Fibroblast of gingiva (primary cell): ENCODE data around the gene BCL11B.
"Not testable (repeated sequence)": the region's sequence is repeated elsewhere in the genome, so short reads cannot be mapped to it uniquely, and the experiment has no call there.

Experiments
- DNase-seq: peaks from one replicate; pipeline ENCODE4 v3.0.0-alpha.2; 2011; ENCODE audit warnings: low read depth

Gene BCL11B

DNA sequence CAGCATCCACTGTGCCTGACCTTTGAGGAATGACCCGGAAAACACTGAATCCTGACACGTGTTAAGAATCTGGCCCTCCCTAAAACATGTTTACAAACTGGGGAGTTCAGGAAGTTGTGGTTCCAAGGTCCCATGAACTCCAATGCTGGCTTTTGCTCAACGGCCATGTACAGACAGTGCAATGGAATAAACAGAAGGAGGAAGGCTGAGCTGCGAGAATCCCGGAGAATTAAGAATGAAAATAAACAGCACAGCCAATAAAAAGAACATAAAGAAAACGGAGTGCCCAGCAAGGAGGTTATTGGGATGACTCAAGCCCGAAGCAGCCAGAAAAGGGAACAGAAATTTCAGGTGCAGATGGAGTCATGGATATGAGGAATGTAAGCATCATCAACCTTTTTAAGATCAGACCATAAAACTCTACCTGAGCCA, 32.3 kb downstream of the BCL11B start:
- DNase-seq = no peak

GRCh38 chr14:99238216-99238615, 33.8 kb downstream of the BCL11B start:
- no peak for DNase-seq

- DNase-seq = no peak
Measured at GRCh38 chr14:99237288-99237687, 34.7 kb downstream of the BCL11B start.

DNA sequence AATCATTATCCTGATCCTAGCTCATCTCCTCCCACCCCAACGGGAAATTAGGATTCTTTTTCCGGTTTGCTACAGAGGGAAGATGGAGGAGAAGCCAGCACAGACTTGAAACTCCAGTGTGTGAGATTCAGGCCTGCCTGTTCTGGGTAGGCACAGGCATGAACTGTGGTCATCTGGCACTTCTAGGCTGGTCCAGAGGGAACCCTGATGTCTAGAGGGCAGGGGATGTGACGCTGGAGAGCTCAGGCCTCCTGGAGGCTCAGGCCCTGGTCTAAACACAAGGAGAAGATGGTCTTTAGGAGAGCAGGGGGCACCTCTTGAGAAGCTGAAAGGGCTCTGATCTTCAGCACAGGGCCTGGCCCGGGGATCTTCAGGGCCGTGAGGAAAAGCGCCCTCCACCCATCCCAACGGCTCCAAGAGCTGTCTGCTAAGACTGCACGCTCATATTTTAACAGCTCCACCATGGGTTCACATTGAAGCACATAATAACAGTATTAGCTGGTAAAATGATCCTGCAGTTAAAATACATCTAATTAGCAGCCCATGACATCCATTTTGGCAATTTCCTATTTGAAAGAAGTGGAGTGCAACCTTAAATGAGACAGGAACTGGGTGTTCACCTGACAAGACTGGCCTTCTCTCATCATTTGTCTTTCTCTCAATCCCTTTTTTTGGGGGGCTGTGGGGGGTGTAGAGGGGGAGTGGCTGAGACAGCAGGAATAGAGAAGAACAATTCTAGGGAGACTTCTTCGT, 35.4 kb downstream of the BCL11B start:
- DNase-seq = no peak

DNA sequence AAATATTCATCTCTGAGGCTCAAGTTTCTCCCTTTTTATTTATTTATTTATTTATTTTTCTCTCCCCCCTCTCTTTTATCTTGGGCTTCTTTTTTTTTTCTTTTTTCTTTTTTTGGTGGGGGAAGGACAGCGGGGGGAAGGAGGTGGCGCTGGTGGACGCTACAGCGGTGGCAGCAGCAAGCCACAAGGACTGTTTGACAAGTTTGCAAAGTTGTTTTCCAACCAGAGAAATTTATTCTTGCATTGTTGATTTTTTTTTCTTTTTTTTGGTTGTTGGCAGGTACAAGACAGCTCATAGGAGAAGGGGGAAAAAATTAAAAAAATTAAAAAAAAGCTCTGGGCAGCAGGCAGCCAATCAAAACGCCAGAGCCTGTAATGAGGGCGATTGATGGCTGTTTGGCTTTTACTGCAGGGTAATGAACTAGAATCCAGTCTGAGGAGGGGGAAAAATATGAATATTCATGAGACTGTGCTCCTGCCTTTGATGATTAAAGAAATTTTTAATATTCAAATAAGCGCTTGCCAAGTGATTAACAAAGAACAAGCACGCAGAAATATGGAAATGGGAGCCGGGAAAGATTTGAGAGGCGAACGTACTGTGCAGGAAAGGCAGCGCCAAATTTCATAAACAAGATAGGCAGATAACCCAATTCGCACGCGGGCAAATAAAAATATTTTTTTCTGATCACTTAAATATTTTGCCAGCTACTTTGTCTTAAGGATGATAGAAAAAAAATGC, 36.2 kb downstream of the BCL11B start:
- DNase-seq = no peak

DNA sequence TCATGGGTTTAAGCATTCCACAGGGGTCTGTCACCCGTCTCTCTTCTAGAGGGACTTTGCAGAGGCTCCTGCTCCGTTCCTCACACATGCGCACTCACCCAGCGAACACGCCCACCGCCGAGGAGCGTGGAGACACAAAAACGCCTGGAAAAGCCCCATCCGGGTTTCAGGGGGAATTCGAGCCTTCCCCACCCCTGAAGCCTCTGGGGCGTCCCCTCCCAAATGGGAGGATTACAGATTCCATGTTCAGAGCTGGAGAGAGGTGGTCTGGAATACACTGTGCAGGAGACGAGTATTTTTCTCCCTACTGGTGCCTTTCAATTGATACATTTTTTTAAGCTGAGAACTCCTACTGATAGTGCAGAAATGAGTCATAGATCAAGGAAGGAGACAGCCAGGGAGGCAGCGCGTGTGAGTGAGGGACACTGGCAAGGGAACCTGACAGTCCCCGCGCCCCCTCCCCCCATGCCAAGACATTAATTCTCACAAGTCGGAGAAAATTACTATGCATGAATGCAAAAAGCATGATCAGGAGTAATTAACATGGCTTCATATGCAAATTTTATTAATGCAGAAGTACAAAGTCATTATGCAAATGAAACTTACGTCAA, 36.9 kb downstream of the BCL11B start:
- DNase-seq = no peak

GRCh38 chr14:99234355-99234754, 37.6 kb downstream of the BCL11B start:
- no peak for DNase-seq

DNA sequence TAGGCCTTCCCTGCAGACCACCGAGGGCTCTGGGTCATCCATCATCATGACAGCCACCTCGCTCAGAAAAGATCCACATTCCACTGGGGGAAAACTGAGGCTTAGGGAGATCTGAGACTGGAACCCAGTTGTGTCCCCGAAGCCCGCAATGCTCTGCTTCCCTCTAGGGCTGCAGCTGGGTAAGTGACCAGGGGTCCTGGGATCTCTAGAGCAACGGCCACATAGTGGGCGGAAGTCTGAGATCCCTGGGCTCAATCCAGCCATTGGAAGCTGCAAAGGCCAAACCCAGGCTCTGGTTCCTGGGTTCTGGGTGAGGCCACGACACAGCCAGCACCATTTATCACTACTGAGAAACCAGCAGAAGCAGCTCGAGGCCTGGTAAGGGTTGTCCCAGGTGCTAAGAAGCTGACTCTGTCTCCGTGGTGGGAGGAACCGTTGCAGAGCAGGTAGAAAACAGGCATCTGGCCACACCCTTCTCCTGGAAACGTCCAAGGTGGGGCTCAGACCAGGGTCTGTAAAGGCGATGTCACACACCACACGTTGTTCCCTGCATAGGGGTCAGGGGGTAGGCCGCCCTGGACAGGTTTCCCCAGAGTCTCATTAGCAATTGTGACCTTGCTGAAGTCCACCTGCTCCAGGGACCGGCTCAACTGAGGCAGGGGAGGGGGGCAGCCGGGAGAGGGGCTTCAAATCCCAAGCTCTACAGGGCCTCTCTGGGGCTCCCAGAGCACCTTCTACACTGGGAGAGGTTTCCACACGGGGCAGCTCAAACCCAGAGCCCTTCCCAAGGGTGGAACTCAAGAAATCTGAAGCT, 38.6 kb downstream of the BCL11B start:
- no peak for DNase-seq

- DNase-seq = no peak
Measured at GRCh38 chr14:99232714-99233214, 39.2 kb downstream of the BCL11B start.

DNA sequence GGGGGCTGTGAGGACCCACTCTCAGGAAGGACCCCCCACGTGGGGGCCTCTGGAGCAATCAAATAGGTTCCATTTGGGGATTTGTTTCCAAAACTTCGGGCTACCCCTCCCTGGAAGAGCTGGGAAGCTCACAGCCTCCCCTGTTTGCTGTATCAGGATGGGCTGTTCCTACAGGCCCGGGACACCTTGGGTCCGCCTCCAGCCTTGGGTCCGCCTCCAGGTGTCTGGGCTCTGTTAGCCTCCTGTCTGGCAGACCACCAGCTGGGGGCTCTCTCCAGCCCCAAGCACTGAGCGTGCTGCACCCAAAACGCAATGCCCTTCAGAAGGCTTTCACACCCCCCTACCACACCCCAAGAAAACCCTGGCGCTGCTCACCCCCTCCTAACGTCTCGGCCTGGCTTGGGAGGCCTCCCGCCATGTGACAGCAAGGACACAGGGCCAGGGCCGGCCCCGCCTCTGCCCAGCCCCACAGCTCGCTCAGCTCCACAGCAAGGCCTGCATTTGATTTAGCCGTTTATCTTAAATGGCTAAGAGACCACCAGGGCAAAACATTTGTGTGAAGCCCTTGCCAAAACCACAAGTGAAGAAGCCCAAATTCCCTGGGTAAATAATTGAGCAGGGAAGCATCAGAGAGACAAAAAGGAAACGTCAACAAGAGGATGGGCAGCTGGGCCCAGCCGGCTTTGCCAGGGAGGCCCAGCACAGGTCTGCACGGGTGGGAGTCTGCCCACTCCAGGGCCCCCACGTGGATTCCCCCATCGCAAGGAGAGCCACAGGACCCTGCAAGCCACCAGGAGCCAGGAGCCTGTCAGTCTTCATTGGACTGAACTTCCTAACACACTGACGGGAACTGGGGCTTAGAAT, 39.9 kb downstream of the BCL11B start:
- DNase-seq = no peak

DNA sequence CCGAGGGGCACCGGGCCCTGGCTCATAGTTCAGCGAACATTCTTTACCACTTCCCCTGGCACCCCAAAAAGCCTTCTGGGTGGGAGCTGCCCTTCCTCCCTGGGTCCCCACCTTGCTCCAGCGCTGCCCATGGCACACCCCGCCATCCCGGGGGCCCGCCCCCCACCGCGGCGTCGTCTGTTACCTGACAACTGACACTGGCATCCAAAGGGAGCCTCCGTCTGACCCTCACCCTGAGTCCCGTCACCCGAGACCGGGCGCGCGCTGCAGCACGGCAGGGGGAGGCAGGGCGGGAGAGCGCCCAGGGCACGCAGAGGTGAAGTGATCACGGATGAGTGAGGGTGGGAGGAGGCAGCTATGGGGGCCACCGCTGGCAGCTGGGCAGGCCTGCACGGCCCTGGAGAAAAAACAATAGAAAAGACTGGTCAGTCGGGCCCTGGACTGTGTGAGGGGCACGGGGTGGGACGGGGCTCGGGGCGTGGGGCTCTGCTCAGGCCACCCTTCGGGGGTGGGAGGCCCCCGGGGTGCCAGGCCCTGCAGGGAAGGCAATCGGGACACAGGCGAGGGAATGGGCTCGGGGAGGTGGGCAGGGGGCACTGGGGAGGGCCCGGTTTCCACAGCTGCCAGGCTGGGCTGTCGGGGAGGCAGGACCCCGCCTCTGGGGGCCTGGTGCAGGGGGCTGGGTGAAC, 40.7 kb downstream of the BCL11B start:
- no peak for DNase-seq

DNA sequence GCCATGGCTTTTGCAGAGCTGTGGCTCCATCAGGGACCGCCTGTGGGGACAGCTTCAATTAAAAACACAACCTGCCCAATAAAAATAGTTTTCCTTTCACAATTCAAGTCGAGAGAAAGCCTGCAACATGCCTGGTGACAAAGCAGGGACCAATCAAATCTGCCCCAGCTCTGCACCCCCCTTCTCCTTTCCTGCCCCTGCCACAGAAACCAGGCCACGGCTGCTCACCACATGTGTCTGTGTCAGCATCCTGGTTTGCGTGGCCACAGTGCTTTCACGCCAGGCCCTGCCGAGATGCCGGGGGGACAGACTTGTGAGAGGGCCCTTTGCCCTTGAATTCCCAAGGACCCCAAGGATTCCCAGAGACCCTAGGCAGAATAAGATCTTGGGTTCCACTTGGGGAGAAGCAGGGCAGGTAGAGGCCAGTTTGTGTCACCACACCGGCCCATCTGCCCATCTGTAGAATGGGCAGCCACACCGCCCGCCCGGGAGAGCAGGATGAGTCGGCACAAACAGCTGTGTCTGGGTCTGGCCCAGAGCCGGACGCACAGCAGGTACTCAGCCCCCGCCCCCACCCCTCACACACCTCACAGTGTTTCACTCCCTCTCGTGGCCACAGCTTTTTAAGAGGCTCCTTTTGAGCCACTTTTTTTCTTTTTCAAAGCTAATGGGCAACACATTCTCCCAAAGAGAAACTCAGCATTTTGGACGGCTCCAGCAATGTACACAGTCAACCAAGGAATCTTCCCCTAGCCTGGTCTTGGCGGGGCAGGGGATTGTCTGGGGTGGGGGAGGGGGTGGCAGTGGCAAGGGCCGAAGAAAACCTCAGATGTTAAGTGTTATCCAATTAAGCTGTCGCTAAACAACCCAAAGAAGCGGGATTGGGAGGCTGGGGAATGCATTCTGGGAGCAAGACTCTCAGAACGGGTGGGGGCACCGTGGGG, 41.5 kb downstream of the BCL11B start:
- DNase-seq = no peak

- no peak for DNase-seq
Measured at GRCh38 chr14:99229654-99230207, 42.3 kb downstream of the BCL11B start.

DNA sequence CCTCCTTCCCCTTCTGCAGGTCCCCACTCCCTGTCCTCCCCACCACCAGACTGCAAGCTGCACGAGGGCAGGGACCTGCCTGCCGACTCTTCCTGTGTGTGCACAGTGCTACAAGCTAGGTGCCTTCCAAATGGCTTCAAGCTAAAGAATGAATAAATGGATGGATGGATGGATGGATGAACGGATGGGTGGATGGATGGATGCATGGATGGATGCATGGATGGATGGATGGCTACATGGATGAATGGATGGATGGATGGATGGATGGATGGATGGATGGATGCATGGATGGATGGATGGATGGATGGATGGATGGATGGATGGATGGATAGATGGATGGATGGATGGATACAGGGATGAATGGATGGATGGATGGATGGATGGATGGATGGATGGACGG, 43.2 kb downstream of the BCL11B start:
- not testable (repeated sequence) for DNase-seq

GRCh38 chr14:99226687-99227086, 45.3 kb downstream of the BCL11B start:
- DNase-seq = no peak

DNA sequence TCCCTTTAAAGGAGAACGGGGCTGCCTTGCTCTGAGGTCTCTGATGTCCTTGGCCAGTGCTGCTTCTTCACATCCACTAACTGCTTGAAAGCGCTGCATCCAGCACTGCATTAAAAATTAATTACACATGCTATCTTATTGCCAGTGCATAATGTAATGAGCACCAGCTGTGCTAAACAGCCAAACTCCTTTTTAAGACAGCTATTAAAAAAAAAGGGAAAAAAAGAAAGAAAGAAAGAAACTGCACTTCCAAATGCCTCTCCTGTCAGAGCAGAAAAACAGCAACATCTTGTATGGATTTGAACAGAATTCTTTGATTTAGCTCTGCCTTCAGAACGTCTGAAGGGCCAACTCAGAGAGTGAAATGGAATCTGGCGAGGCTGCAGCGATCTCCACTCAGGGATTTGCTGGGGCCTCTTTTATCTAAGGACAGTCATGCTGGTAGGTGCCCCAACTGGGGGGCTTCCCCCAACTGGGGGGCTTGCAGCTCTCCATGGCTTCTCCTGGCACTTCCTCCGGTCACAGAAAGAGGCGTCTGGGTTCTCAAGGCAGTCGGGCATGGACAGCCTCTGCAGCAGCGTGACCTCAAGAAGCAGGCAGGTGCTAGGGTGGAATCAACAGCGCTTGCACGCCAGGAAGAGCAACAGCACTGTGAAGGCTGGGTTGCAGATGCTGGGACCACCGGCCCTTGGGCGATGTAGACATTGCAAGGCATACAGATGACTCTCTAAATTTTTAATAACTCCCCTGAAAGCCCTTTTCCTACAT, 46.4 kb downstream of the BCL11B start:
- no peak for DNase-seq

DNA sequence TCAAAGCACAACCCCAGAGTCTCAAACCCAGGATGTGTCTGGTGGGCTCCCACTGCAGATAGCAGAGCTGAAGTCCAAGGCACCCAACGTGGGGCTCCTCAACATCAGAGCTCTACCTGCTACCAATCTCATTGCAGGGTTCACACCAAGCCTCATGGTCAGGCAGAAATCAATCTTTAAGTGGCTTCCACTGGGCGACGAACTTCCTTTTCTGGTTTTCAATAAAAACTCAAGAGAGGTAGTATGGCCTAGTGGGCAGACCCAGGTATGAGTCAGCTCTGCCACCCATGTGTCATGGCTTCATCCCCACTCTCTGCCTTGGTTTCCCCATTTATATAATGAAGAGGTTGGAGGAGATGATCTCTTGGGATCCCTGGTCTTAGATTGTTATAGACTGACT, 47.0 kb downstream of the BCL11B start:
- DNase-seq = no peak
